ENCODE measurements around the gene WIPF2. TPM values are rescaled to one million over a fixed set of nuclear protein-coding genes. Genes with fewer than 3 reads are reported as not detected.

Gene WIPF2
- total and polyA plus RNA-seq, 2 donors (not counting 3 experiments of a cell fraction or from before 2014, with no cell fraction given), result 8.4 to 30.4 TPM

- H3K9me1 ChIP-seq (replicated peaks; ENCODE audit: control insufficient read depth, extremely low read depth, insufficient read depth, low read length), result no peaks in the 10 kb centered on the region
- no peak overlapping the region for H3K9ac ChIP-seq (replicated peaks; ENCODE audit: extremely low read depth, insufficient read depth, low read length)
- no TSS peak for BruUV-seq (replicated peaks)
- H2AFZ ChIP-seq (ENCODE audit: low read depth, low read length), result peak overlapping the region; percentile 88
- CTCF ChIA-PET, result interaction anchor here (0.6 to 4.5 kb wide), 31 partner anchors 8 to 316 kb away, joined by 3 to 41 read pairs (median 4); partner anchors contain the start of genes THRA and WIPF2
- DNase-seq (ENCODE audit: low read depth, low spot score), result peak; percentile 88
- FAIRE-seq, result peak; percentile 94
- H4K20me1 ChIP-seq (replicated peaks; ENCODE audit: control insufficient read depth, extremely low read depth, insufficient read depth, low read length), result no peaks in the 10 kb centered on the region
- H3K27me3 ChIP-seq (ENCODE audit: control insufficient read depth in 2 of 2, insufficient read depth in 2 of 2, low read length in 2 of 2), result no peaks in the 10 kb centered on the region
- TF ChIP-seq GATA2 (IDR thresholded peaks at IDR 0.05; ENCODE audit: insufficient read depth, insufficient read length, low read depth, low read length), result no peak
- TF ChIP-seq POLR2AphosphoS5 (IDR thresholded peaks at IDR 0.05; ENCODE audit: insufficient read depth, low read depth, low read length), result peak; percentile 55
- peak; percentile 73 to 90 for TF ChIP-seq CTCF (IDR thresholded peaks at IDR 0.05; ENCODE audit: extremely low read depth in 1 of 2, insufficient read depth in 1 of 2, low read depth in 1 of 2, low read length in 2 of 2)
- TF ChIP-seq FOS (IDR thresholded peaks at IDR 0.05; ENCODE audit: borderline replicate concordance, insufficient read depth, low read length), result peak; percentile 9
- H3K4me3 ChIP-seq (replicated peaks in 1 of 3; ENCODE audit: insufficient read depth in 1 of 3, low read depth in 1 of 3, low read length in 3 of 3), result peak overlapping the region; percentile 20 to 55 (median 40)
- intact Hi-C loops (cut with micrococcal nuclease), result loop anchor here (1.0 kb wide), 1 partner anchor 78 kb away; no protein-coding TSS in a partner anchor
- no peak overlapping the region for H3K27ac ChIP-seq (ENCODE audit: insufficient read depth, low read depth, low read length)
- POLR2A ChIA-PET, result interaction anchor here (0.6 to 0.7 kb wide), 2 partner anchors 93 to 97 kb away, joined by 3 read pairs; no protein-coding TSS in a partner anchor
- H3K9me3 ChIP-seq (replicated peaks; ENCODE audit: control insufficient read depth, insufficient read depth, low read length), result no peaks in the 10 kb centered on the region
- peaks cover 4% of the 10 kb centered on the region for H3K4me1 ChIP-seq (ENCODE audit: control insufficient read depth, extremely low read depth, insufficient read depth, low read length)
- dilution Hi-C loops (cut with MboI; ENCODE audit: extremely low pct_ligation_motif_present, low sequenced_read_pairs), result no loop called here
- H3K36me3 ChIP-seq (ENCODE audit: control insufficient read depth in 2 of 2, extremely low read depth in 1 of 2, insufficient read depth in 2 of 2, low read length in 2 of 2), result peaks cover 0 to 3% of the 10 kb centered on the region in 2 experiments
- H3K4me2 ChIP-seq (ENCODE audit: insufficient read depth, low read length), result peak overlapping the region; percentile 41
- no peaks in the 10 kb centered on the region for H3K79me2 ChIP-seq (ENCODE audit: control insufficient read depth, insufficient read depth, low read length)
Measured at GRCh38 chr17:40191237-40192208, 27.6 kb upstream of the WIPF2 start.

Measured in endothelial cell of umbilical vein (primary cell).